GM19099 (cell line): ENCODE results near the gene TMEM183A.

Experiments
- POLR2A ChIP-seq: IDR thresholded peaks from 3 replicates; pipeline ENCODE4 v1.6.1; 2011; ENCODE audit warnings: low read depth; ENCODE audit not compliant: insufficient read length; ENCODE audit errors: extremely low read depth

Gene TMEM183A

GRCh38 chr1:203065191-203065590 lies 58.0 kb downstream of the TMEM183A start:
- TF ChIP-seq POLR2A = no peak

- no peak for TF ChIP-seq POLR2A
Observed at GRCh38 chr1:203065986-203066385, 58.8 kb downstream of the TMEM183A start.

GRCh38 chr1:203066965-203067364 lies 59.8 kb downstream of the TMEM183A start:
- TF ChIP-seq POLR2A = no peak

- no peak for TF ChIP-seq POLR2A
Observed at GRCh38 chr1:203069030-203069747, 62.0 kb downstream of the TMEM183A start.

GRCh38 chr1:203072002-203072602 lies 64.9 kb downstream of the TMEM183A start:
- no peak for TF ChIP-seq POLR2A

GRCh38 chr1:203072911-203073310 lies 65.7 kb downstream of the TMEM183A start:
- no peak for TF ChIP-seq POLR2A

GRCh38 chr1:203073469-203073868 lies 66.3 kb downstream of the TMEM183A start:
- TF ChIP-seq POLR2A = no peak
